Caco-2 (cell line): ENCODE results near the gene LRRC36. TPM values are rescaled to one million over a fixed set of nuclear protein-coding genes. Genes with fewer than 3 reads are reported as not detected.

Experiments used
- BruUV-seq: library from RNA; stranded (reverse); fragments of 400-500 nt; replicated peaks from 2 replicates; lab custom pipeline; 2021; lab: Mats Ljungman, UMichigan
- CTCF ChIA-PET: fragments of 300-600 bp; sonication (Branson Sonifier 250); formaldehyde crosslinking; loops from one replicate; lab custom pipeline; 2022; ENCODE audit warnings: antibody characterized with exemption; lab: Charles Lee
- POLR2A ChIA-PET: fragments of 300-600 bp; sonication (Branson Sonifier 250); formaldehyde crosslinking; loops from one replicate; lab custom pipeline; 2022; ENCODE audit warnings: antibody characterized with exemption; lab: Charles Lee
- DNase-seq, 2 experiments: peaks; one replicate each; pipeline versions ENCODE4 v3.0.0 to v3.0.0-alpha.2; 2020 to 2022
- H3K27me3 ChIP-seq: replicated peaks from 2 replicates; pipeline ENCODE4 v1.6.0; 2011; ENCODE audit warnings: low read length; ENCODE audit not compliant: control insufficient read depth, insufficient read depth
- H3K36me3 ChIP-seq: 2 replicates; pipeline ENCODE4 v1.5.1; 2011; ENCODE audit warnings: low read length; ENCODE audit not compliant: control insufficient read depth, insufficient read depth
- H3K4me1 ChIP-seq: fragments of 250-450 bp; sonication (Bioruptor Pico); 2 replicates; pipeline ENCODE4 v1.5.1; 2020; ENCODE audit warnings: mild to moderate bottlenecking
- H3K4me3 ChIP-seq: 2 replicates; pipeline ENCODE4 v1.5.1; 2011; ENCODE audit warnings: low read depth, mild to moderate bottlenecking, control low read depth, low read length
- H3K9me3 ChIP-seq: fragments of 250-450 bp; sonication (Bioruptor Pico); 2 replicates; pipeline ENCODE4 v1.5.1; 2020; ENCODE audit warnings: mild to moderate bottlenecking, moderate library complexity
- H3K27ac Mint-ChIP-seq: one replicate; pipeline ENCODE4 v1.8.0; 2022; ENCODE audit warnings: mixed read lengths; ENCODE audit not compliant: unreplicated experiment
- H3K27me3 Mint-ChIP-seq: one replicate; pipeline ENCODE4 v1.8.0; 2022; ENCODE audit warnings: mixed read lengths; ENCODE audit not compliant: insufficient read depth, unreplicated experiment
- H3K36me3 Mint-ChIP-seq: one replicate; pipeline ENCODE4 v1.8.0; 2022; ENCODE audit warnings: mild to moderate bottlenecking, mixed read lengths; ENCODE audit not compliant: insufficient read depth, unreplicated experiment
- H3K4me1 Mint-ChIP-seq: one replicate; pipeline ENCODE4 v1.8.0; 2022; ENCODE audit warnings: low read depth, mixed read lengths; ENCODE audit not compliant: unreplicated experiment
- H3K4me3 Mint-ChIP-seq: one replicate; pipeline ENCODE4 v1.8.0; 2022; ENCODE audit warnings: mild to moderate bottlenecking, moderate library complexity, mixed read lengths; ENCODE audit not compliant: unreplicated experiment
- H3K9me3 Mint-ChIP-seq: one replicate; pipeline ENCODE4 v1.8.0; 2022; ENCODE audit warnings: mixed read lengths; ENCODE audit not compliant: unreplicated experiment
- intact Hi-C: fragments of 100-400 bp; cut with micrococcal nuclease; formaldehyde crosslinking; loops from one replicate; pipeline ENCODE4 v1.10.0; 2022; ENCODE audit not compliant: unreplicated experiment
- total RNA-seq: library from RNA; stranded (reverse); gene quantifications from 2 replicates; pipeline ENCODE4 v1.2.3, GENCODE V29; 2022
- TF ChIP-seq, protein P1 (sequence below), 2 experiments: fragments of 200-600 bp in 1 of 2; IDR thresholded peaks; 1 replicate in 1 of 2; 2 replicates in 1 of 2; pipeline versions ENCODE4 v1.5.1 to v1.8.0; 2011 to 2022; ENCODE audit warnings: antibody characterized with exemption in 1 of 2, control low read depth in 1 of 2, inconsistent platforms in 1 of 2, low read depth in 1 of 2, low read length in 1 of 2, mild to moderate bottlenecking in 1 of 2, moderate library complexity in 1 of 2; ENCODE audit not compliant: insufficient read depth in 1 of 2, severe bottlenecking in 1 of 2, unreplicated experiment in 1 of 2

The LRRC36 gene
- total RNA-seq, 1 experiment from 2014 or later = not detected

DNA sequence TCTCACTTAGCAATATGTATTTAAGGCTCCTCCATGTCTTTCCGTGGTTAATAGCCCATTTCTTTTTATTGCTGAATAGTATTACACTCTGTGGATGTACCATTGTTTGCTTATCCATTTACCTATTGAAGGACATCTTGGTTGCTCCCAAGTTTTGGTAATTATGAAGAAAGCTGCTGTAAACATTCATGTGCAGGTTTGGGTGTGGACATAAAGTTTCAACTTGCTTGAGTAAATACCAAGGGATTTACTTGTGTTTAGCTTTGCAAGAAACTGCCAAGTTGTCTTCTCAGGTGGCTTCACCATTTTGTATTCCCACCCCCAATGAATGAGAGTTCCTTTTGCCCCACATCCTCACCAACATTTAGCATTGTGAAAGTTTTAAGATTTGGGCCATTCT is 9.5 kb downstream of the LRRC36 start:
- BruUV-seq = no TSS peak
- no peak overlapping the region for H3K4me3 ChIP-seq
- POLR2A ChIA-PET = no interaction called here
- peaks cover 5% of the 10 kb centered on the region for H3K36me3 Mint-ChIP-seq
- H3K27ac Mint-ChIP-seq = no peak overlapping the region
- H3K27me3 Mint-ChIP-seq = no peaks in the 10 kb centered on the region
- H3K27me3 ChIP-seq = no peaks in the 10 kb centered on the region
- CTCF ChIA-PET = no interaction called here
- no peak for DNase-seq
- peaks cover 8% of the 10 kb centered on the region; the same call in 1 of the 2 replicates for H3K9me3 ChIP-seq
- TF ChIP-seq, protein P1, sequence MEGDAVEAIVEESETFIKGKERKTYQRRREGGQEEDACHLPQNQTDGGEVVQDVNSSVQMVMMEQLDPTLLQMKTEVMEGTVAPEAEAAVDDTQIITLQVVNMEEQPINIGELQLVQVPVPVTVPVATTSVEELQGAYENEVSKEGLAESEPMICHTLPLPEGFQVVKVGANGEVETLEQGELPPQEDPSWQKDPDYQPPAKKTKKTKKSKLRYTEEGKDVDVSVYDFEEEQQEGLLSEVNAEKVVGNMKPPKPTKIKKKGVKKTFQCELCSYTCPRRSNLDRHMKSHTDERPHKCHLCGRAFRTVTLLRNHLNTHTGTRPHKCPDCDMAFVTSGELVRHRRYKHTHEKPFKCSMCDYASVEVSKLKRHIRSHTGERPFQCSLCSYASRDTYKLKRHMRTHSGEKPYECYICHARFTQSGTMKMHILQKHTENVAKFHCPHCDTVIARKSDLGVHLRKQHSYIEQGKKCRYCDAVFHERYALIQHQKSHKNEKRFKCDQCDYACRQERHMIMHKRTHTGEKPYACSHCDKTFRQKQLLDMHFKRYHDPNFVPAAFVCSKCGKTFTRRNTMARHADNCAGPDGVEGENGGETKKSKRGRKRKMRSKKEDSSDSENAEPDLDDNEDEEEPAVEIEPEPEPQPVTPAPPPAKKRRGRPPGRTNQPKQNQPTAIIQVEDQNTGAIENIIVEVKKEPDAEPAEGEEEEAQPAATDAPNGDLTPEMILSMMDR (IDR thresholded peaks at IDR 0.05; ENCODE audit: insufficient read depth in 1 of 2, low read depth in 1 of 2, low read length in 1 of 2, severe bottlenecking in 1 of 2, unreplicated experiment in 1 of 2) = no peak
- H3K9me3 Mint-ChIP-seq = peaks cover 12% of the 10 kb centered on the region
- H3K36me3 ChIP-seq = no peaks in the 10 kb centered on the region
- no peak overlapping the region for H3K4me3 Mint-ChIP-seq
- peaks cover under 1% of the 10 kb centered on the region for H3K4me1 Mint-ChIP-seq
- intact Hi-C loops = loop anchor here (5.0 kb wide), 1 partner anchor 44 kb away; no protein-coding TSS in a partner anchor
- peaks cover 2% of the 10 kb centered on the region; the same call in 1 of the 2 replicates for H3K4me1 ChIP-seq

DNA sequence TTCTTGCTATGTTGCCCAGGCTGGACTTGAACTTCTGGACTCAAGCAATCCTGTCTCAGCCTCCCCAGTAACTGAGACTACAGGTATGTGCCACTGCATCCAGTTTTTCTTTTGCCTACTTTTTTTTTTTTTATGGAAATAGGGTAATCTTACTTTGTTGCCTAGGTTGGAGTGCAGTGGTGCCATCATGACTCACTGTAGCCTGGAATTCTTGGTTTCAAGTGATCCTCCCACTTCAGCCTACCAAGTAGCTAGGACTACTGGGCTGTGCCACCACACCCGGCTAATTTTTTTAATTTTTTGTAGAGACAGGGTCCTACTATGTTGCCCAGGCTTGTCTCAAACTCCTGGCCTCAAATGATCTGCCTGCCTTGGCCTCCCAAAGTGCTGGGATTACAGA is 10.0 kb downstream of the LRRC36 start:
- H3K27me3 ChIP-seq = no peaks in the 10 kb centered on the region
- H3K27ac Mint-ChIP-seq = no peak overlapping the region
- no peaks in the 10 kb centered on the region for H3K36me3 ChIP-seq
- intact Hi-C loops = loop anchor here (5.0 kb wide), 1 partner anchor 44 kb away; no protein-coding TSS in a partner anchor
- no peak for DNase-seq
- POLR2A ChIA-PET = no interaction called here
- no TSS peak for BruUV-seq
- H3K9me3 ChIP-seq = peaks cover 8% of the 10 kb centered on the region; the same call in 1 of the 2 replicates
- TF ChIP-seq, protein P1 (IDR thresholded peaks at IDR 0.05; ENCODE audit: insufficient read depth in 1 of 2, low read depth in 1 of 2, low read length in 1 of 2, severe bottlenecking in 1 of 2, unreplicated experiment in 1 of 2) = no peak
- no peaks in the 10 kb centered on the region for H3K4me1 ChIP-seq
- CTCF ChIA-PET = no interaction called here
- H3K27me3 Mint-ChIP-seq = no peaks in the 10 kb centered on the region
- H3K4me3 Mint-ChIP-seq = no peak overlapping the region
- H3K4me1 Mint-ChIP-seq = no peaks in the 10 kb centered on the region
- peaks cover 5% of the 10 kb centered on the region for H3K36me3 Mint-ChIP-seq
- peaks cover 10% of the 10 kb centered on the region for H3K9me3 Mint-ChIP-seq
- no peak overlapping the region for H3K4me3 ChIP-seq

GRCh38 chr16:67339453-67339852 is 12.8 kb downstream of the LRRC36 start:
- Mint-ChIP-seq H3K4me3 (no peak overlapping the region), H3K9me3 (peaks cover 10% of the 10 kb centered on the region), H3K27ac (no peak overlapping the region), H3K4me1 (no peaks in the 10 kb centered on the region), H3K36me3 (peaks cover 5% of the 10 kb centered on the region), H3K27me3 (no peaks in the 10 kb centered on the region)
- no peak overlapping the region for H3K4me3 ChIP-seq
- peaks cover 4% of the 10 kb centered on the region; the same call in 1 of the 2 replicates for H3K9me3 ChIP-seq
- no peaks in the 10 kb centered on the region for H3K27me3 ChIP-seq
- TF ChIP-seq, protein P1 (IDR thresholded peaks at IDR 0.05; ENCODE audit: insufficient read depth in 1 of 2, low read depth in 1 of 2, low read length in 1 of 2, severe bottlenecking in 1 of 2, unreplicated experiment in 1 of 2) = peak; percentile 30 to 58
- BruUV-seq = no TSS peak
- no peaks in the 10 kb centered on the region for H3K4me1 ChIP-seq
- POLR2A ChIA-PET = interaction anchor here (0.5 to 1.0 kb wide), 2 partner anchors 92 to 101 kb away, joined by 3 read pairs; no protein-coding TSS in a partner anchor
- CTCF ChIA-PET = interaction anchor here (0.6 to 2.1 kb wide), 9 partner anchors 30 to 106 kb away, joined by 3 to 69 read pairs (median 4); partner anchors contain the start of genes FHOD1 and PLEKHG4
- no peaks in the 10 kb centered on the region for H3K36me3 ChIP-seq
- intact Hi-C loops = loop anchor here (1.0 to 5.0 kb wide), 3 partner anchors 47 to 79 kb away; partner anchors contain the start of gene PLEKHG4
- DNase-seq = peak in 1 of 2 experiments; percentile 38
